ENCODE data around the gene C13orf46. TPM values are rescaled to one million over a fixed set of nuclear protein-coding genes. Genes with fewer than 3 reads are reported as not detected.
A peak's percentile ranks its signal among the peaks of the same experiment; 100 is the strongest.
"Not testable (repeated sequence)": the region's sequence is repeated elsewhere in the genome, so short reads cannot be mapped to it uniquely, and the experiment has no call there.

Gene C13orf46
- total RNA-seq, 1 donor from 2014 or later, result 11.8 TPM

GRCh38 chr13:113924184-113924901 is 49.5 kb downstream of the C13orf46 start:
- no peak for DNase-seq (ENCODE audit: low spot score)

- no peak for DNase-seq (ENCODE audit: low spot score)
Observed at GRCh38 chr13:113923376-113924063, 50.4 kb downstream of the C13orf46 start.

GRCh38 chr13:113922412-113923118 is 51.3 kb downstream of the C13orf46 start:
- no peak for DNase-seq (ENCODE audit: low spot score)

- DNase-seq (ENCODE audit: low spot score), result no peak
Observed at GRCh38 chr13:113921763-113922162, 52.1 kb downstream of the C13orf46 start.

- DNase-seq (ENCODE audit: low spot score), result no peak
Observed at GRCh38 chr13:113920606-113921286, 53.1 kb downstream of the C13orf46 start.

- DNase-seq (ENCODE audit: low spot score), result no peak
Observed at GRCh38 chr13:113919761-113920559, 53.9 kb downstream of the C13orf46 start.

- DNase-seq (ENCODE audit: low spot score), result peak; percentile 9
Observed at GRCh38 chr13:113918981-113919701, 54.7 kb downstream of the C13orf46 start.

- DNase-seq (ENCODE audit: low spot score), result no peak
Observed at GRCh38 chr13:113918580-113918979, 55.3 kb downstream of the C13orf46 start.

- DNase-seq (ENCODE audit: low spot score), result no peak
Observed at GRCh38 chr13:113917594-113918371, 56.1 kb downstream of the C13orf46 start.

GRCh38 chr13:113917096-113917495 is 56.8 kb downstream of the C13orf46 start:
- no peak for DNase-seq (ENCODE audit: low spot score)

- no peak for DNase-seq (ENCODE audit: low spot score)
Observed at GRCh38 chr13:113916330-113916815, 57.5 kb downstream of the C13orf46 start.

- DNase-seq (ENCODE audit: low spot score), result no peak
Observed at GRCh38 chr13:113915786-113916329, 58.0 kb downstream of the C13orf46 start.

GRCh38 chr13:113915012-113915763 is 58.7 kb downstream of the C13orf46 start:
- DNase-seq (ENCODE audit: low spot score), result no peak

- no peak for DNase-seq (ENCODE audit: low spot score)
Observed at GRCh38 chr13:113914333-113915011, 59.4 kb downstream of the C13orf46 start.

GRCh38 chr13:113913838-113914237 is 60.0 kb downstream of the C13orf46 start:
- DNase-seq (ENCODE audit: low spot score), result not testable (repeated sequence)

- DNase-seq (ENCODE audit: low spot score), result not testable (repeated sequence)
Observed at GRCh38 chr13:113913408-113913807, 60.5 kb downstream of the C13orf46 start.

GRCh38 chr13:113912596-113912995 is 61.3 kb downstream of the C13orf46 start:
- no peak for DNase-seq (ENCODE audit: low spot score)

Measured in mucosa of gallbladder (tissue), 1 donor.